Measurements from ENCODE around the gene CELA2B.

CELA2B gene

GRCh38 chr1:15525050-15526020 is 49.4 kb downstream of the CELA2B start:
- peak; percentile 97 for DNase-seq (ENCODE audit: low read depth)

DNA sequence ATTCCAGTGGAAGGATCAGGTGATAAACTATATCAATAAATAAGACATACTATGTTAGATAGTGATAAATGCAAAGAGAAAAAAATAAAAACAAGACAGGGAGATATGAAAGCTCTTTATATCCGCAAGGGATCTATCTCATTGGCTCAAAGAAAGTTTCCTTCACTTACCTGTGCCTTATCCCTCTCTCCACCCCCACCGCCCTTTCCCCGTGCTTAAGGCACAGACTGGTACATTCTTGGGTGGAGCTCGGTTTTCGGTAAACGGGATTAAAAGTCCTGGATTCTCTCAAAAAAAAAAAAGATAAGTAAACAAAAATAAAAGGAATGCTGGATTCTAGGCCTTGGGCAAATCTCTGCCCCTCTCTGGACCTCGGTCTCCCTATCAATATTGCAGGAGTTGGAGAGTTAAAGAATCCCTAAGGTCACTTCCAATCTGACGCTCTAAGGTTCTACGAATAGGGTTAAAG is 50.2 kb downstream of the CELA2B start:
- DNase-seq (ENCODE audit: low read depth) = no peak

- DNase-seq (ENCODE audit: low read depth) = peak; percentile 100
Observed at GRCh38 chr1:15526490-15527339, 50.8 kb downstream of the CELA2B start, which contains the start of gene DNAJC16. TSS of gene DNAJC16 (plus strand) at chr1:15526848. CDS start at chr1:15529106, 2,258 bp downstream.

DNA sequence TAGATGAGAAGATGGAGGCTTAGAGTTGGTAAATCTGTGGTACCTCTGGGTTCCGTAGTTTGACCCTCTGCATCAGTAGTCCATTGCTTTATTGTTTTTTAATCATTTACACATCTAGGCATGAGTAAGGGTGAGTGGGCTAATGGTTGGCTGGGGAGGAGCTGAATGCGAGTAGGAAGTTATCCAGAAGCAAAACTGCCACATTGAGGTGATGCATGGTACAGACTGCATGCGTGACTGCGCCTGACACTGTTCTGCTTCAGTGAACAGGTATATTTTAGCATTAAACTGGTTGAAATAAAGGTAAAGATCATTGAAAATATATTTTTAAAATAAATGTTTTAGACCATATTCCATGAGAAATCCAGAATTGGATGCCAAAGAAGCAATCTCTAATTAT is 55.1 kb downstream of the CELA2B start:
- DNase-seq (ENCODE audit: low read depth) = no peak

- no peak for DNase-seq (ENCODE audit: low read depth)
Observed at GRCh38 chr1:15531682-15532081, 55.8 kb downstream of the CELA2B start.

- DNase-seq (ENCODE audit: low read depth) = no peak
Observed at GRCh38 chr1:15538771-15539170, 62.9 kb downstream of the CELA2B start.

DNA sequence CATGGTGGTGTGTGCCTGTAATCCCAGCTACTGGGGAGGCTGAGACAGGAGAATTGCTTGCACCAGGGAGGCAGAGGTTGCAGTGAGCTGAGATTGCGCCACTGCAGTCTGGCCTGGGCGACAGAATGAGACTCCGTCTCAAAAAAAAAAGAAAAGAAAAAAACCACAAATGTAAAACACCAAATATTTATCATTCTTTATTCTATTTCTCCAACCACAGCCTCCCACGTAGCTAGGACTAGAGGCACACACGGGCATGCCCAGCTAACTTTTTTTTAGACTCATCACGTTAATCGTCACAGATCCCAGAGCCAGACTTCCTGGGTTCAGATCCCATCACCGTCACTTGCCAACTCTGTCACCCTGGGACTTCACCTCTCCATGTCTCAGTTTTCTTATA is 64.3 kb downstream of the CELA2B start:
- peak; percentile 83 for DNase-seq (ENCODE audit: low read depth)

Data from amniotic epithelial cell (primary cell).